ENCODE results near the gene FLNC. TPM values are rescaled to one million over a fixed set of nuclear protein-coding genes. Genes with fewer than 3 reads are reported as not detected.

FLNC gene, protein sequence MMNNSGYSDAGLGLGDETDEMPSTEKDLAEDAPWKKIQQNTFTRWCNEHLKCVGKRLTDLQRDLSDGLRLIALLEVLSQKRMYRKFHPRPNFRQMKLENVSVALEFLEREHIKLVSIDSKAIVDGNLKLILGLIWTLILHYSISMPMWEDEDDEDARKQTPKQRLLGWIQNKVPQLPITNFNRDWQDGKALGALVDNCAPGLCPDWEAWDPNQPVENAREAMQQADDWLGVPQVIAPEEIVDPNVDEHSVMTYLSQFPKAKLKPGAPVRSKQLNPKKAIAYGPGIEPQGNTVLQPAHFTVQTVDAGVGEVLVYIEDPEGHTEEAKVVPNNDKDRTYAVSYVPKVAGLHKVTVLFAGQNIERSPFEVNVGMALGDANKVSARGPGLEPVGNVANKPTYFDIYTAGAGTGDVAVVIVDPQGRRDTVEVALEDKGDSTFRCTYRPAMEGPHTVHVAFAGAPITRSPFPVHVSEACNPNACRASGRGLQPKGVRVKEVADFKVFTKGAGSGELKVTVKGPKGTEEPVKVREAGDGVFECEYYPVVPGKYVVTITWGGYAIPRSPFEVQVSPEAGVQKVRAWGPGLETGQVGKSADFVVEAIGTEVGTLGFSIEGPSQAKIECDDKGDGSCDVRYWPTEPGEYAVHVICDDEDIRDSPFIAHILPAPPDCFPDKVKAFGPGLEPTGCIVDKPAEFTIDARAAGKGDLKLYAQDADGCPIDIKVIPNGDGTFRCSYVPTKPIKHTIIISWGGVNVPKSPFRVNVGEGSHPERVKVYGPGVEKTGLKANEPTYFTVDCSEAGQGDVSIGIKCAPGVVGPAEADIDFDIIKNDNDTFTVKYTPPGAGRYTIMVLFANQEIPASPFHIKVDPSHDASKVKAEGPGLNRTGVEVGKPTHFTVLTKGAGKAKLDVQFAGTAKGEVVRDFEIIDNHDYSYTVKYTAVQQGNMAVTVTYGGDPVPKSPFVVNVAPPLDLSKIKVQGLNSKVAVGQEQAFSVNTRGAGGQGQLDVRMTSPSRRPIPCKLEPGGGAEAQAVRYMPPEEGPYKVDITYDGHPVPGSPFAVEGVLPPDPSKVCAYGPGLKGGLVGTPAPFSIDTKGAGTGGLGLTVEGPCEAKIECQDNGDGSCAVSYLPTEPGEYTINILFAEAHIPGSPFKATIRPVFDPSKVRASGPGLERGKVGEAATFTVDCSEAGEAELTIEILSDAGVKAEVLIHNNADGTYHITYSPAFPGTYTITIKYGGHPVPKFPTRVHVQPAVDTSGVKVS (N-terminal part only)
- 265 and 462 TPM in 2 replicates for total RNA-seq

DNA sequence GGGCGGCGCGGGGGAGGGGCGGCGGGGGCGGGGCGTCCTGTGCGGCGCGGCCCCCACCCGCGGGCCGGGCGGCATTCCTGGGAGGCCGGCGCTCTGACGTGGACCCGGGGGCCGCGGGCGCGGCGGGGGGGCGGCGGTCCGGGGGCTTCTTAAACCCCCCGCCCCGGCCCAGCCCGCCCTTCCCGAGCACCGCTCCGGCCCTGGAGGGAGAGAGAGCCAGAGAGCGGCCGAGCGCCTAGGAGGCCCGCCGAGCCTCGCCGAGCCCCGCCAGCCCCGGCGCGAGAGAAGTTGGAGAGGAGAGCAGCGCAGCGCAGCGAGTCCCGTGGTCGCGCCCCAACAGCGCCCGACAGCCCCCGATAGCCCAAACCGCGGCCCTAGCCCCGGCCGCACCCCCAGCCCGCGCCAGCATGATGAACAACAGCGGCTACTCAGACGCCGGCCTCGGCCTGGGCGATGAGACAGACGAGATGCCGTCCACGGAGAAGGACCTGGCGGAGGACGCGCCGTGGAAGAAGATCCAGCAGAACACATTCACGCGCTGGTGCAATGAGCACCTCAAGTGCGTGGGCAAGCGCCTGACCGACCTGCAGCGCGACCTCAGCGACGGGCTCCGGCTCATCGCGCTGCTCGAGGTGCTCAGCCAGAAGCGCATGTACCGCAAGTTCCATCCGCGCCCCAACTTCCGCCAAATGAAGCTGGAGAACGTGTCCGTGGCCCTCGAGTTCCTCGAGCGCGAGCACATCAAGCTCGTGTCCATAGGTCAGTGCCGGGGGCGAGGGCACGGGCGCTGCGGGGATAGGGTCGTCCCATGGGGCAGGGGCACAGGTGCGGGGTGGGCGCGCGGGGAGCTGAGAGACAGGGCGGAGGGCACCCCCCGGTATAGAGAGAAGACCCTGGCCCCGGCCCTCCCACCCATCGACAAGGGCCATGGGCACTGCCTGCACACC is at the start of gene FLNC:
FLNC (plus strand) TSS at position 176 of the 947 bp plus-strand sequence; CDS start at position 408, 232 bp downstream.

DNA sequence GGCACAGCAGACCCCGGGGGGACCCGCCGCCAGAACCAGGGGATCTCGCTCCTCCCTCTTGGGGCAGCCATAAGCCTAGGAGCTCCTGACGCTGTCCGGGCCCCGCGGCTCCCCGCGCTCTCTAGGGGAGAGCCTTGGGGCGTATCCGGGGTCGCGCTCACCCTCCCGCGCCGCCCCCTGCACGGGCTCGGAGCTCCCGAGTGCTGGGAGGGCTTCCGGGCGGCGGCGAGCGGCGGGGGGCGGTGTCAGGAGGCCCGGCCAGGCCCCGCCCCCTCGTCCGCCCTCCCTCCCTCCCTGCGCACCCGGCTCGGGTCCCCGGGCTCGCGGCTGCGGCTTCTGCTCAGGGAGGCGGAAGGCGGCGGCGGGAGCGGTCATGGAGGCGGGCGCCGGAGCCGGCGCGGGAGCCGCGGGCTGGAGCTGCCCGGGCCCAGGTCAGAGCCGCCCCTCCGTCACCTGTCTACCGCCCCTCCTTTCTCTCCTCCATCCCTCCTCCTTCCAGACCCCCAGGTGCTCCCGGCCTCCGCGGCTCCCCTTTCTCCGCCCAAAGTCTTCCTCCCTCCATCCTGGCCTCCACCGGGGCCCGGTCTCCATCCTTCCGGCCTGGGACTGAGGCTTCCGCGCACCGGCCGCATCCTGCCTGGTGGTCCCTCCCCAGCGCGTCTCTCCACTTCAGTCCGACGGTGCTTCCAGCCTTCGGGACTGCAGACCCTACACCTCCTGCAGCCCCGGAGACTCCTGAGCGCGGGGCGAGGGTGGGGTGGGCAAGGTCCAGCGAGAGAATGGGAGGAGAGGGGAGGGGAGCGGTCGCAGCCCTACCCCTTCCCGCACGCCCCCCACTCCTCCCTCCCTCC is 38.9 kb upstream of the FLNC start, which contains the start of gene CCDC136:
CCDC136 (plus strand) TSS at position 848 of the 851 bp plus-strand sequence. CDS start 444 bp downstream, outside the sequence.

DNA sequence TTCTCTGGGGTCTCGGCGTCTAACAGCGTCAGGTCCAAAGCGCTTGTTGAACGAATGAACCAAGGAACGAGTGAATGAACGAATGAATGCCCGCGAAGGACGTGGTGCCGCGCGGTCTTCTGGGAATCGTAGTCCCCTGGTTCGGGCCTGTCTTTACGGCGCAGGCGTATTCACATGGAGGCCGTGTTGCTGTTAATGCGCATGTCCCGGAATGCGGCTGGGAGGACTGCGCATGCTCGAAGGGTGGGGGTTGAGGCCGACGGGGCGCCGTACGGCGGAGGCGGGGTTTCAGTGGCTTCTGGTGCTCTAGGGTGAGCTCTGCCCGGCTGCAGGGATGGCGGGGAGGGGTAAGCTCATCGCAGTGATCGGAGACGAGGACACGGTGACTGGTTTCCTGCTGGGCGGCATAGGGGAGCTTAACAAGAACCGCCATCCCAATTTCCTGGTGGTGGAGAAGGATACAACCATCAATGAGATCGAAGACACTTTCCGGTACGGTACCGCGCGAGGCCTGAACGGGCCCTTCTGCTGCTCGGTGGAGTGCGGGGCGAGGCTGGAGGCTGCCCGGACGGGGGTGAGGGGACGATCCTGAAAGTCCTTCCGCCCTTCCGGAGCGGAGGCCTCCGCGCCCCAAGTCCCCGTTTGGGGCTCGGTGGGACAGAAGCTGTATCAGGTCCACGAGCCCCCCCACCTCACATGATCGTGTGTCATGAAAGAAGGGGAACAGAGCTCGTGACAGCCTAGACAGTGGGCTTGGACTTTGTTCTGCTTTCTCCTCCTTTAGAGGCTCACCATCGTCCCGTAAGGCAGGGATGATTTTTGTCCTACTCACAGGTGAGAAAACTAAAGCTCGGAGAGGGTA is 32.6 kb downstream of the FLNC start, which contains the start of gene ATP6V1F:
ATP6V1F (plus strand) TSS at position 286 of the 862 bp plus-strand sequence; CDS start at position 335, 49 bp downstream.

Other genes with a start within 250 kb of the FLNC start
- gene GARIN1A, start 158.1 kb upstream of the FLNC start, total RNA-seq = 1.5 TPM in 2 replicates
- 765 and 1,135 TPM in 2 replicates for gene CALU, start 91.0 kb upstream of the FLNC start, total RNA-seq
- gene OPN1SW, start 54.6 kb upstream of the FLNC start, total RNA-seq = not detected in 2 replicates
- gene CCDC136, start 38.4 kb upstream of the FLNC start, total RNA-seq = 11.1 and 15.6 TPM in 2 replicates
- gene ATP6V1F, start 32.5 kb downstream of the FLNC start, total RNA-seq = 85.5 and 156 TPM in 2 replicates
- under 0.01 and 0.66 TPM in 2 replicates for gene KCP, start 80.3 kb downstream of the FLNC start, total RNA-seq
- 0.83 TPM in 1 of 2 replicates, not detected in the other for gene IRF5, start 107.5 kb downstream of the FLNC start, total RNA-seq
- gene TNPO3, start 224.7 kb downstream of the FLNC start, total RNA-seq = 73.6 and 77.1 TPM in 2 replicates

All from smooth muscle cell of trachea (primary cell).